ENCODE results near the gene RAB40C. TPM values are rescaled to one million over a fixed set of nuclear protein-coding genes. Genes with fewer than 3 reads are reported as not detected.

Gene RAB40C
- total RNA-seq, 8 experiments from 2014 or later, result 9.3 to 23.8 (median 17.1) TPM

DNA sequence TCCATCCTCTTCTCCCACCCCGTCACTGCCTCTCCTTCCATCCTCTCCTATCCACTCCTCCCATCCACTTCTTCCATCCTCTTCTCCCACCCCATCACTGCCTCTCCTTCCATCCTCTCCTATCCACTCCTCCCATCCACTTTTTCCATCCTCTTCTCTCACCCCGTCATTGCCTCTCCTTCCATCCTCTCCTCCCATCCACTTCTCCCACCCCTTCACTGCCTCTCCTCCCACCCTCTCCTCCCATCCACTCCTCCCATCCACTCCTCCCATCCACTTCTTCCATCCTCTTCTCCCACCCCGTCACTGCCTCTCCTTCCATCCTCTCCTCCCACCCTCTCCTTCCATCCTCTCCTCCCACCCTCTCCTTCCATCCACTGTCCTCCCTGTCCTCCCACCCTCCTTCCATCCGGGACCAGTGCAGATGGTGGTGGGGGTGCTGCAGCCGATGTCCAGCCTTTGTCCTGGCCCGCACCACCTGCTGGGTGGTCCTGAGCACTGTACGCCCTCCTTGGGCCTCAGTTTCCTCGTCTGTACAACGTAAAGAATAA lies 42.0 kb downstream of the RAB40C start:
- Histone ChIP-seq H3K27ac (no peak overlapping the region), H3K4me1 (replicated peaks in 1 of 2) (peaks cover 30 to 35% of the 10 kb centered on the region in 2 donors), H3K4me3 (no peak overlapping the region)
- ATAC-seq (replicated peaks in 6 of 8), result no peak
- 0% methylated on average over 1 of the region's 9 CpGs; no CpG with 5 or more reads in 9 of the 10 experiments for WGBS, 10 experiments
- in situ Hi-C loops (cut with MboI; ENCODE audit: low pct_unique_long_range_greater_than_20kb in 2 of 9, low sequenced_read_pairs in 9 of 9, unreplicated experiment in 9 of 9), result no loop called here

GRCh38 chr16:632486-633335 lies 42.8 kb downstream of the RAB40C start:
- ATAC-seq (replicated peaks in 6 of 8), result no peak
- Histone ChIP-seq H3K27ac (no peak overlapping the region), H3K4me3 (no peak overlapping the region), H3K4me1 (replicated peaks in 1 of 2) (peaks cover 36 to 41% of the 10 kb centered on the region in 2 donors)
- whole genome bisulfite sequencing, 10 experiments, result 90 to 100% (median 93%) methylated on average over 2 to 10 of the region's 67 CpGs; no CpG with 5 or more reads in 7 of the 10 experiments
- in situ Hi-C loops (cut with MboI; ENCODE audit: low pct_unique_long_range_greater_than_20kb in 2 of 9, low sequenced_read_pairs in 9 of 9, unreplicated experiment in 9 of 9), result no loop called here

DNA sequence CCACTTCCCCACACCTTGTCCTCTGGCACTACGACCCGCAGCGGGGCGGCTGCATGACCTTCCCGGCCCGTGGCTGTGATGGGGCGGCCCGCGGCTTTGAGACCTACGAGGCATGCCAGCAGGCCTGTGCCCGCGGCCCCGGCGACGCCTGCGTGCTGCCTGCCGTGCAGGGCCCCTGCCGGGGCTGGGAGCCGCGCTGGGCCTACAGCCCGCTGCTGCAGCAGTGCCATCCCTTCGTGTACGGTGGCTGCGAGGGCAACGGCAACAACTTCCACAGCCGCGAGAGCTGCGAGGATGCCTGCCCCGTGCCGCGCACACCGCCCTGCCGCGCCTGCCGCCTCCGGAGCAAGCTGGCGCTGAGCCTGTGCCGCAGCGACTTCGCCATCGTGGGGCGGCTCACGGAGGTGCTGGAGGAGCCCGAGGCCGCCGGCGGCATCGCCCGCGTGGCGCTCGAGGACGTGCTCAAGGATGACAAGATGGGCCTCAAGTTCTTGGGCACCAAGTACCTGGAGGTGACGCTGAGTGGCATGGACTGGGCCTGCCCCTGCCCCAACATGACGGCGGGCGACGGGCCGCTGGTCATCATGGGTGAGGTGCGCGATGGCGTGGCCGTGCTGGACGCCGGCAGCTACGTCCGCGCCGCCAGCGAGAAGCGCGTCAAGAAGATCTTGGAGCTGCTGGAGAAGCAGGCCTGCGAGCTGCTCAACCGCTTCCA lies 43.6 kb downstream of the RAB40C start:
- Histone ChIP-seq H3K4me1 (replicated peaks in 1 of 2) (peaks cover 44 to 47% of the 10 kb centered on the region in 2 donors), H3K27ac (no peak overlapping the region), H3K4me3 (no peak overlapping the region)
- ATAC-seq (replicated peaks in 6 of 8), result no peak
- in situ Hi-C loops (cut with MboI; ENCODE audit: low pct_unique_long_range_greater_than_20kb in 2 of 9, low sequenced_read_pairs in 9 of 9, unreplicated experiment in 9 of 9), result no loop called here
- WGBS, 10 experiments, result 80 to 100% (median 96%) methylated on average over 1 to 13 of the region's 74 CpGs; no CpG with 5 or more reads in 5 of the 10 experiments

DNA sequence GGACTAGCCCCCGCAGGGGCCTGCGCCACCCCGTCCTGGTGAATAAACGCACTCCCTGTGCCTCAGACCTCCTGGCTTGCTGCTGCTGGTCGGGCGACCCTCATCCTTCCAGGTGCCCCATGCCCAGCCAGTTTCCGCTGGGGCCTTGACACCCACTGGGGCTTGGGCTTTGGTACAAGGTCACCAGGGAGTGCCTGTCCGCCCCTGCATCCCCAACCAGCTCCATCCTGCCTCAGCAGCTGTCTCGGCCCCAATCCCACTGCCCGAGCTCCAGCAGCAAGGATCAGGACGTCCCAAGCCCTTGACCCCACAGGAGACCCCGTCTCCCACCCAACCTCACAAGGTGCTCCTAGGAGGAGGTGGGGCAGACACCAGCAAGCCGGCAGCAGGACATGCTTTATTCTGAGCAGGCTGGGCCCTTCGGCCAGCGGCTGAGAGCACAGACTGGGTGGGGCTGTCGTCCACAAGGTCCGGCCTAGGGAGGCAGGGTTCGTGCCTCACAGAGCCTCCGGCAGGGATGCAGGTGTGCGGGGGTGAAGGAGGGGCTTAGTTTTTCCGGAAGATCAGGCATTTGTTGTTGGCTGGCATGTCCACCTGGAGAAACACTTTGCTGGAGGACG lies 44.3 kb downstream of the RAB40C start:
- no peak for ATAC-seq (replicated peaks in 6 of 8)
- no peak overlapping the region for H3K27ac ChIP-seq
- H3K4me3 ChIP-seq, result no peak overlapping the region
- in situ Hi-C loops (cut with MboI; ENCODE audit: low pct_unique_long_range_greater_than_20kb in 2 of 9, low sequenced_read_pairs in 9 of 9, unreplicated experiment in 9 of 9), result no loop called here
- H3K4me1 ChIP-seq (replicated peaks in 1 of 2), result peaks cover 46 to 47% of the 10 kb centered on the region in 2 donors
- WGBS, 10 experiments, result 80 to 100% (median 95%) methylated on average over 3 to 10 of the region's 22 CpGs; no CpG with 5 or more reads in 5 of the 10 experiments

DNA sequence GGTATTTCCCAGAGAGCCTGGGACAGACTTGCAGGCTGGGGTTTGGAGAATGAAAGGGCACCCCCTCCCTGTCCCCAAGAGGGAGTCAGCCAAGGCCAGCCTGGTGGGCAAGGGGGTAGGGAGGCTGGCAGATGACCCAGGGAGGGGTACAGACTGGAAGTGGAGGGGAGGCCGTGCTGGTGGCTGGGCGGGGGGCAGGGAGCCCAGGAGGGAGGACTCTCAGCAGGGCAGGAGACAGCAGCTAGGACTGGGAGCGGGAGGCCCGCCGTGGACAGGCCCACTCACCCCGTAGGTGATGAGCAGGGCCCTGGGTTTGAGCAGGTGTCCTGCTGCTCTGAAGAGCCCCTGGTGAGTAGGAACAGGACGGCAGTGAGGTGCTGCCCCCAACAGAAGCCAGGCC lies 45.1 kb downstream of the RAB40C start:
- no peak for ATAC-seq (replicated peaks in 6 of 8)

DNA sequence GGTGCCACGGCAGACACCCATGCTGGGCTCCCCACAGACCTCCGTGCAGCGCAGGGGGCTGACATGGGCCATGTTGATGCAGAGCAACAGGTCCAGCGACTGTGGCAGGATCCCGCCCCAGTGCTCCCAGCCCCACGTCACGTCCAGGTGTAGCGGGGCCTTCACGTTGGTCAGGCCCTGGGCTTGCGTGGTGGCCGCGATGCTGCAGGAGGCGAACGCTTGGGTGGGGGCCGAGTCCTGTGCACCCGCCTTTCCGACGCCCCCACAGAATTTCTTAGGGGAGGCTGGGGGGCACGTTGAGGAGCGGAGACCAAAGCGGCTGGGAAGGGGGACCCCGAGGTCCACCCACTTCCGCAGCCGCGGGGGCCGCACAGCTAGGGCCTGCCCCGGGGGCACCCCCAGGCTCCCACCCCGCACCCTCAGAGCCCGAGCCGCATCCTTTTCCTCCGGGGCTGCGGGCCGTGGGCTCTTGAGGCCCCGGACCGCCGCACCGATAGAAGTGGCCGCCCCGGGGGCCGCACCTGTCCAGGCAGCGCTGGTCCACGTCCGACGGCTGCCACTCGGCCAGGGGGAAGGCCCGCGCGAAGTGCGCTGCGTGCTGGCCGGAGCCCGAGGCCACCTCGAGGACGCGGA lies 45.8 kb downstream of the RAB40C start:
- Histone ChIP-seq H3K4me1 (replicated peaks in 1 of 2) (peaks cover 30 to 31% of the 10 kb centered on the region in 2 donors), H3K4me3 (peak overlapping the region; percentile 60 to 92 (median 68)), H3K27ac (peak overlapping the region; percentile 95 to 97)
- ATAC-seq (replicated peaks in 6 of 8), result no peak
- WGBS, 10 experiments, result 0 to 19% (median 8%) methylated on average over 1 to 7 of the region's 55 CpGs; no CpG with 5 or more reads in 6 of the 10 experiments
- in situ Hi-C loops (cut with MboI; ENCODE audit: low pct_unique_long_range_greater_than_20kb in 2 of 9, low sequenced_read_pairs in 9 of 9, unreplicated experiment in 9 of 9), result no loop called here

More for the DNA sequence above, 45.1 kb downstream of the RAB40C start:
- H3K27ac ChIP-seq, result no peak overlapping the region
- in situ Hi-C loops (cut with MboI; ENCODE audit: low pct_unique_long_range_greater_than_20kb in 2 of 9, low sequenced_read_pairs in 9 of 9, unreplicated experiment in 9 of 9), result no loop called here
- H3K4me3 ChIP-seq, result peak overlapping the region in 2 of 5 donors; percentile 68 to 92
- 73% methylated on average over 2 of the region's 7 CpGs; no CpG with 5 or more reads in 9 of the 10 experiments for WGBS, 10 experiments
- H3K4me1 ChIP-seq (replicated peaks in 1 of 2), result peaks cover 37 to 38% of the 10 kb centered on the region in 2 donors

GRCh38 chr16:636206-637080 lies 46.6 kb downstream of the RAB40C start, which contains the start of gene METTL26:
Gene METTL26 (minus strand): TSS chr16:636305. CDS start chr16:636290, 15 bp downstream.
- peak within 1 kb of the TSS; percentile 95 to 97 for H3K27ac ChIP-seq

DNA sequence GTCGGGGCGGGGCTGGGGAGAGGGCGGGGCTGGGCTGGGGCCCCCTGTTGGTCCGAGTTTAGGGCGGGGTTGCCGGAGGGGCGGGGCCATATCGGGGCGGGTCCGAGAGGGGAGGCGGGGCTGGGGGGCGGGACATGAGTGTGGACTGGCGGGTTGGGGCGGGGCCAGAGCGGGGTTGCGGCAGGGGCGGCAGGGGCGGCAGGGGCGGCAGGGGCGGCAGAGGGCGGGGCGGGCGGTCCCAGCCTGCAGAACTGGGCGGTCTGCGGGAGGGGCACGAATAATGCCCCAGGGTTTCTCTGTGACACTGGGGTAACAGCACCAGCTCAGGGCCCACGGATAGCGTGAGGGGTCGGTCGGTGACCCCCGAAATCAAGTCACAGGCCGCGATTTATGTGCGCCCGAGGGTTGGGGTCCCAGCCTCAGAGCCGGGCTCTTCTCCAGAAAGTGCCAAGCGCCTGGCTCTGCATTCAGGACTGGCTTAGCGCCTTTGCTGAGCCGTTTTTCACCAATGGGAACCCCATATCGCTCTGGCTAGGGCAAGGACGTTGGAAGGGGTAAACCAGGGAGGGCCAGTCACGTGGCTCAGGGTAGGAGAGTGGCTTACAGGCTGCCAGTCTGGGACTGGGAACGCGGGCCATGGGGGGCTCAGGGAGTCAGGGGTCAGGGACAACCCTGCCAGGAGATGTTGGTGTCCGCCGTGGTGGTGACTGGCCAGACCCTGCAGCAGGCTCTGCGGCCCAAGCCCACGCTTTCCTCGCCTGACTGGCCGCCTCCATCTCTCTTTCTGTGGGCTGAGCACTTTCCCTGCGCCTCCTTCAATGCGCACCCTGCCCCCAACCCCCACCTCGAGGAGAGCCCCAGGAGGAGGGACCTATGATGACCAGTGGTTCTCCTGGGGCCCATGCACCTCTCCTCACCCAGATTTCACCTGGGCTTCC lies 47.5 kb downstream of the RAB40C start:
- in situ Hi-C loops (cut with MboI; ENCODE audit: low pct_unique_long_range_greater_than_20kb in 2 of 9, low sequenced_read_pairs in 9 of 9, unreplicated experiment in 9 of 9), result no loop called here
- Histone ChIP-seq H3K4me1 (replicated peaks in 1 of 2) (peaks cover 23 to 24% of the 10 kb centered on the region in 2 donors), H3K4me3 (peak overlapping the region; percentile 60 to 92 (median 68)), H3K27ac (peak overlapping the region; percentile 95 to 97)
- WGBS, 10 experiments, result 0 to 43% (median 10%) methylated on average over 2 to 9 of the region's 53 CpGs; no CpG with 5 or more reads in 7 of the 10 experiments
- peak in 6 of 8 experiments; percentile 0 to 15 (median 5) for ATAC-seq (replicated peaks in 6 of 8)

More at GRCh38 chr16:636206-637080, 46.6 kb downstream of the RAB40C start, which contains the start of gene METTL26:
- in situ Hi-C loops (cut with MboI; ENCODE audit: low pct_unique_long_range_greater_than_20kb in 2 of 9, low sequenced_read_pairs in 9 of 9, unreplicated experiment in 9 of 9), result no loop called here
- ATAC-seq (replicated peaks in 6 of 8), result peak; percentile 77 to 88 (median 84)
- WGBS, 10 experiments, result 0 to 1% (median 0%) methylated on average over 2 to 14 of the region's 91 CpGs; no CpG with 5 or more reads in 3 of the 10 experiments
- Histone ChIP-seq H3K4me3 (peak within 1 kb of the TSS; percentile 60 to 92 (median 68)), H3K4me1 (replicated peaks in 1 of 2) (peaks cover 23 to 24% of the 10 kb centered on the region in 2 donors)

GRCh38 chr16:638034-638543 lies 48.2 kb downstream of the RAB40C start:
- H3K4me3 ChIP-seq, result no peak overlapping the region
- in situ Hi-C loops (cut with MboI; ENCODE audit: low pct_unique_long_range_greater_than_20kb in 2 of 9, low sequenced_read_pairs in 9 of 9, unreplicated experiment in 9 of 9), result no loop called here
- H3K27ac ChIP-seq, result peak overlapping the region; percentile 72 to 84
- 70 to 73% (median 70%) methylated on average over 2 to 10 of the region's 15 CpGs; no CpG with 5 or more reads in 7 of the 10 experiments for WGBS, 10 experiments
- ATAC-seq (replicated peaks in 6 of 8), result no peak
- H3K4me1 ChIP-seq (replicated peaks in 1 of 2), result peaks cover 28 to 30% of the 10 kb centered on the region in 2 donors

DNA sequence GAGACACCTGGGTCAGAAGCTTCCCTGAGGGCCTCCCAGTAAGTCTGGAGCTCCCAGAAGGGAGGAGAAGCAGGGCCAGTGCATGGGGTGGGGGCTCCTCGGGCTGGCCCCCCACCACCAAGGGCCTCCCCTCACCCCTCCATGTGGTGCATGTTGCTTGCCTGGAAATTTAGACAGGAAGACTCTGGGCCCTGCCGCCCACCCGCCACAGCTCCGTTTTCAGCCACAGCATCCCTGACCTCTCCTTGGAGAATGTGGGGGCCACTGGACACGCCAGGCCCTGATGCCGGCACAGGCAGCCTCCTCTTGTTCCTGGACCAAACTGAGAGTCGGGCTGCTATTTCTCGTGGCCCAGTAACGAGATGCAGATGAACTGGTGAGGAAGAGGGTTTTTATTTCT lies 49.0 kb downstream of the RAB40C start:
- Histone ChIP-seq H3K27ac (peak overlapping the region in 1 of 2 donors; percentile 6), H3K4me1 (replicated peaks in 1 of 2) (peaks cover 30 to 31% of the 10 kb centered on the region in 2 donors), H3K4me3 (no peak overlapping the region)
- WGBS, 10 experiments, result 28 to 87% (median 33%) methylated on average over 1 to 4 of the region's 9 CpGs; no CpG with 5 or more reads in 7 of the 10 experiments
- in situ Hi-C loops (cut with MboI; ENCODE audit: low pct_unique_long_range_greater_than_20kb in 2 of 9, low sequenced_read_pairs in 9 of 9, unreplicated experiment in 9 of 9), result no loop called here
- no peak for ATAC-seq (replicated peaks in 6 of 8)
